CD4-positive, alpha-beta T cell (primary cell): ENCODE data around the gene GM2A. TPM values are rescaled to one million over a fixed set of nuclear protein-coding genes. Genes with fewer than 3 reads are reported as not detected.

Source experiments
- ATAC-seq: fragments of 200-7000 bp; cut with Tn5 transposase; one replicate; pipeline ENCODE4 v1.10.0; 2022; ENCODE audit warnings: mild to moderate bottlenecking; ENCODE audit not compliant: poor library complexity
- CTCF ChIA-PET: fragments of 350-600 bp; sonication (Branson Sonifier 250); formaldehyde crosslinking; loops from one replicate; lab custom pipeline; 2021; ENCODE audit warnings: antibody characterized with exemption, inconsistent platforms; lab: Charles Lee
- POLR2A ChIA-PET: fragments of 350-600 bp; sonication (Branson Sonifier 250); formaldehyde crosslinking; loops from one replicate; lab custom pipeline; 2021; ENCODE audit warnings: antibody characterized with exemption, inconsistent platforms; lab: Charles Lee
- DNase-seq, 14 experiments: peaks; one replicate each; pipeline ENCODE4 v3.0.0-alpha.2; 2013 to 2020; ENCODE audit warnings: mixed read lengths in 2 of 14
- H3K27ac ChIP-seq, 2 donors: one replicate each; pipeline versions ENCODE4 v1.5.1 to v1.7.0; 2013; ENCODE audit warnings: low read length in 2 of 2, low read depth in 1 of 2, mild to moderate bottlenecking in 1 of 2
- H3K27me3 ChIP-seq, 2 experiments: 1 replicate in 1 of 2; 2 replicates in 1 of 2; pipeline versions ENCODE4 v1.6.1 to v1.7.0; 2013; ENCODE audit warnings: low read length in 2 of 2, control low read depth in 1 of 2, mild to moderate bottlenecking in 1 of 2, moderate library complexity in 1 of 2; ENCODE audit not compliant: insufficient read depth in 2 of 2, control insufficient read depth in 1 of 2
- H3K36me3 ChIP-seq: one replicate; pipeline ENCODE4 v1.6.1; 2013; ENCODE audit warnings: low read length, control low read depth; ENCODE audit not compliant: insufficient read depth
- H3K4me1 ChIP-seq: one replicate; pipeline ENCODE4 v1.6.1; 2013; ENCODE audit warnings: low read length, control low read depth; ENCODE audit not compliant: insufficient read depth
- H3K4me3 ChIP-seq: one replicate; pipeline ENCODE4 v1.5.1; 2013; ENCODE audit warnings: mild to moderate bottlenecking, low read length, moderate library complexity
- H3K9me3 ChIP-seq, 2 experiments: 1 replicate in 1 of 2; 2 replicates in 1 of 2; pipeline versions ENCODE4 v1.6.1 to v1.7.0; 2013; ENCODE audit warnings: low read length in 2 of 2, mild to moderate bottlenecking in 2 of 2, control low read depth in 1 of 2, moderate library complexity in 1 of 2; ENCODE audit not compliant: control insufficient read depth in 1 of 2, insufficient read depth in 1 of 2
- H3K27ac Mint-ChIP-seq: one replicate; pipeline ENCODE4 v1.8.0; 2020; ENCODE audit warnings: mixed read lengths
- H3K27me3 Mint-ChIP-seq: one replicate; pipeline ENCODE4 v1.8.0; 2021; ENCODE audit warnings: mixed read lengths
- H3K36me3 Mint-ChIP-seq: one replicate; pipeline ENCODE4 v1.8.0; 2021; ENCODE audit warnings: low read depth, mixed read lengths
- H3K4me1 Mint-ChIP-seq: one replicate; pipeline ENCODE4 v1.8.0; 2021; ENCODE audit warnings: low read depth, mixed read lengths
- H3K4me3 Mint-ChIP-seq: one replicate; pipeline ENCODE4 v1.8.0; 2020; ENCODE audit warnings: mild to moderate bottlenecking, mixed read lengths
- H3K9me3 Mint-ChIP-seq: one replicate; pipeline ENCODE4 v1.8.0; 2020; ENCODE audit warnings: mixed read lengths
- intact Hi-C, 2 experiments: fragments of 100-400 bp; cut with DNase I in 1 of 2; cut with micrococcal nuclease in 1 of 2; formaldehyde crosslinking; loops; one replicate each; pipeline versions ENCODE4 v1.15.1 to v1.9.0; 2023 to 2025; cut with DNase I, micrococcal nuclease
- total RNA-seq, 174 experiments: library from RNA in 2 of 174; stranded (reverse) in 2 of 174; gene quantifications; one replicate each; pipeline ENCODE4 v1.2.3 and lab custom pipeline; 2021 to 2026
- TF ChIP-seq, protein P1 (sequence below): fragments of 200-600 bp; IDR thresholded peaks from one replicate; pipeline ENCODE4 v1.8.0; 2022; ENCODE audit warnings: antibody characterized with exemption, mild to moderate bottlenecking

Gene GM2A
- total RNA-seq, 2 experiments from 2014 or later = 3.1 to 4.1 TPM

DNA sequence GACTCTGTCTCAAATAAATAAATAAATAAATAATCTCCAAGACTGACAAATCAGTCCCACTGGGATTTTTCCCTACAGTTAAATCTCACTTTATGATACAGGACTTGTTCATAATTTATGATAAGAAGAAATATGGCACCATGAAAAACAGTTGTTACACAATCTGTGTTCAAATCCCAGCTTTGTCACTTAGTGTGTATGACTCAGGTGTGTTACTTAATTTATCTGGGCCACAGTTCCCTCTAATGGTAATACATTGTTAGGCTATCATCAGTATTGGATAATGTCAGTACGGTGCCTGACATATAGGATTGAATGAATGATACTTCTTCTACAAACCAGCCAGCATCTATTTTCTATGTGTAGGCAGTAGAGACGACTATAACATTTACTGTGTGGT is 27.5 kb downstream of the GM2A start:
- Histone ChIP-seq H3K4me1 (no peaks in the 10 kb centered on the region), H3K27ac (no peak overlapping the region), H3K4me3 (no peak overlapping the region), H3K36me3 (no peaks in the 10 kb centered on the region), H3K9me3 (no peaks in the 10 kb centered on the region), H3K27me3 (no peaks in the 10 kb centered on the region)
- Mint-ChIP-seq H3K4me1 (no peaks in the 10 kb centered on the region), H3K36me3 (no peaks in the 10 kb centered on the region), H3K27ac (no peak overlapping the region), H3K4me3 (no peak overlapping the region), H3K9me3 (no peaks in the 10 kb centered on the region), H3K27me3 (no peaks in the 10 kb centered on the region)
- DNase-seq (no peak), ATAC-seq (no peak)
- TF ChIP-seq, protein P1, sequence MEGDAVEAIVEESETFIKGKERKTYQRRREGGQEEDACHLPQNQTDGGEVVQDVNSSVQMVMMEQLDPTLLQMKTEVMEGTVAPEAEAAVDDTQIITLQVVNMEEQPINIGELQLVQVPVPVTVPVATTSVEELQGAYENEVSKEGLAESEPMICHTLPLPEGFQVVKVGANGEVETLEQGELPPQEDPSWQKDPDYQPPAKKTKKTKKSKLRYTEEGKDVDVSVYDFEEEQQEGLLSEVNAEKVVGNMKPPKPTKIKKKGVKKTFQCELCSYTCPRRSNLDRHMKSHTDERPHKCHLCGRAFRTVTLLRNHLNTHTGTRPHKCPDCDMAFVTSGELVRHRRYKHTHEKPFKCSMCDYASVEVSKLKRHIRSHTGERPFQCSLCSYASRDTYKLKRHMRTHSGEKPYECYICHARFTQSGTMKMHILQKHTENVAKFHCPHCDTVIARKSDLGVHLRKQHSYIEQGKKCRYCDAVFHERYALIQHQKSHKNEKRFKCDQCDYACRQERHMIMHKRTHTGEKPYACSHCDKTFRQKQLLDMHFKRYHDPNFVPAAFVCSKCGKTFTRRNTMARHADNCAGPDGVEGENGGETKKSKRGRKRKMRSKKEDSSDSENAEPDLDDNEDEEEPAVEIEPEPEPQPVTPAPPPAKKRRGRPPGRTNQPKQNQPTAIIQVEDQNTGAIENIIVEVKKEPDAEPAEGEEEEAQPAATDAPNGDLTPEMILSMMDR = no peak
- POLR2A ChIA-PET = no interaction called here
- CTCF ChIA-PET = no interaction called here
- intact Hi-C loops = no loop called here

DNA sequence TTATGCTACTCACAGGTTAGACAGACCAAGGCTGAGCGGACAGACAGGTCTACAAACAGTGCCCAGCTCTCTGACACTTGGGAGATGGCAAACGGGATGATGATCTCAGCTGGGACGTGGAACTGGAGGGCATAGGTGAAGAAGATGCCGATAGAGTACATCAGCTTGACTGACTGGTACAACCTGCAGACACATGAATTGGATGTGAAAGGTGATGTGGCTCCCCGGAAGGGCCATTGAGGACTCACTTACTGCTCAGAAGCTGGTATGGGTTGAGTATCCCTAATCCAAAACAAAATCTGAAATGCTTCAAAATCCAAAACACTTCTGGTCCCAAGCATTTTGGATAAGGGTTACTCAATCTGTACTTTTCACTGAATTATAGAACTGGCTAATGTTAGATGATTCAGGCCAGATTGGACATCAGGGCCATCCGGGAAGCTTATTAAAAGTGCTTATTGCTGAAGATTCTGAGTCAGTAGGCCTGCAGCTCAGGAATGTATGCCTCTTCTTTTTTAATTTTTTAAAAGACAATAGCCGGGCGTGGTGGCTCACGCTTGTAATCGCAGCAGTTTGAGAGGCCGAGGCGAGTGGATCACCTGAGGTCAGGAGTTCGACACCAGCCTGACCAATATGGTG is 28.1 kb downstream of the GM2A start:
- H3K9me3 Mint-ChIP-seq = no peaks in the 10 kb centered on the region
- TF ChIP-seq, protein P1 = no peak
- no peak for DNase-seq
- intact Hi-C loops = no loop called here
- H3K4me1 Mint-ChIP-seq = no peaks in the 10 kb centered on the region
- H3K36me3 ChIP-seq = no peaks in the 10 kb centered on the region
- no peaks in the 10 kb centered on the region for H3K4me1 ChIP-seq
- H3K36me3 Mint-ChIP-seq = no peaks in the 10 kb centered on the region
- no peak overlapping the region for H3K4me3 Mint-ChIP-seq
- no peaks in the 10 kb centered on the region for H3K27me3 ChIP-seq
- H3K27ac ChIP-seq = no peak overlapping the region
- no peaks in the 10 kb centered on the region for H3K9me3 ChIP-seq
- H3K27me3 Mint-ChIP-seq = no peaks in the 10 kb centered on the region
- POLR2A ChIA-PET = no interaction called here
- CTCF ChIA-PET = no interaction called here
- no peak for ATAC-seq
- H3K4me3 ChIP-seq = no peak overlapping the region
- H3K27ac Mint-ChIP-seq = no peak overlapping the region

DNA sequence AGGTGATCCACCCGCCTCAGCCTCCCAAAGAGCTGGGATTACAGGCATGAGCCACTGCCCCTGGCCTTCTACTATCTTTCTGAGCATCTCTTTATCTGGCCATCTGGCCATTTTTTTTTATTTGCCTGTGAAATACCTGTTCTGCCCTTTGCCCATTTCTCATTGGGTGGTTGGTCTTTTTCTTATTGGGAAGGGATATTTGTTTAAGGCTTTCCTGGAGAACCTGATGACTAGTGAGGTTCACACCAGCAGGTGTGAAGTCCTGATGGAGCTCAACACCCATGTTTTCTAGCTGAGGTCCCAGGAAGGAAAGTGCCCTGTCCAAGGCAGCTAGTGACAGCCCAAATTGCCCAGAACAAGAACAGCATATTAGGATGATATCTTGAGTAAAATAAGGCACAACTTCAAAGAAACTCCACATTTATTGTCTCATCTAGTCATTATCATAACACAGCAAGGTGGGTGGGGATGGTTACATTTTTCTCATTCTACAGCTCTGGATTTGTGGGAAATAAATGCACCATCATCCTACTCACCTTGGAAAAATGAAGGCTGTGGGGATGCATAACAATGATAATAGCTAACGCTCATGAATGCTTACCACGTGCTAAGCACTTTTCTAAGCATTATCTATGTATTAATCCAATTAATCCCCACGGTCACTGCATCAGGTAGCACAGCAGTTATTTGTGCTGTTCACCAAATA is 30.3 kb downstream of the GM2A start:
- TF ChIP-seq, protein P1 = no peak

More for the DNA sequence above, 30.3 kb downstream of the GM2A start:
- Histone ChIP-seq H3K27ac (no peak overlapping the region), H3K4me1 (no peaks in the 10 kb centered on the region), H3K27me3 (no peaks in the 10 kb centered on the region), H3K4me3 (no peak overlapping the region), H3K9me3 (no peaks in the 10 kb centered on the region), H3K36me3 (no peaks in the 10 kb centered on the region)
- H3K27me3 Mint-ChIP-seq = no peaks in the 10 kb centered on the region
- no peaks in the 10 kb centered on the region for H3K4me1 Mint-ChIP-seq
- H3K4me3 Mint-ChIP-seq = no peak overlapping the region
- H3K27ac Mint-ChIP-seq = no peak overlapping the region
- ATAC-seq = no peak
- H3K36me3 Mint-ChIP-seq = no peaks in the 10 kb centered on the region
- no peak for DNase-seq
- no peaks in the 10 kb centered on the region for H3K9me3 Mint-ChIP-seq
- ChIA-PET CTCF (no interaction called here), POLR2A (no interaction called here)
- intact Hi-C loops = no loop called here
